RWPE1 (cell line): Measurements from ENCODE around the gene CARD10.

Experiments
- CTCF ChIA-PET: fragments of 350-600 bp; sonication (Branson Sonifier 250); formaldehyde crosslinking; extraction: SDS; loops from one replicate; lab custom pipeline; 2021; lab: Yijun Ruan, JAX
- POLR2A ChIA-PET: fragments of 400-600 bp; formaldehyde crosslinking; extraction: SDS; loops from one replicate; lab custom pipeline; 2020; ENCODE audit warnings: antibody characterized with exemption; ENCODE audit not compliant: low non-redundant PET; lab: Yijun Ruan, JAX
- DNase-seq: peaks from one replicate; pipeline ENCODE4 v3.0.0; 2012; ENCODE audit warnings: low spot score
- H3K27ac ChIP-seq: fragments of 450-650 bp; 2 replicates; pipeline ENCODE4 v1.5.1; 2017
- TF ChIP-seq, protein P1 (sequence below): fragments of 450-650 bp; conservative IDR thresholded peaks from 2 replicates; pipeline ENCODE4 v1.5.1; 2017; ENCODE audit warnings: low read depth, mild to moderate bottlenecking

The CARD10 gene

DNA sequence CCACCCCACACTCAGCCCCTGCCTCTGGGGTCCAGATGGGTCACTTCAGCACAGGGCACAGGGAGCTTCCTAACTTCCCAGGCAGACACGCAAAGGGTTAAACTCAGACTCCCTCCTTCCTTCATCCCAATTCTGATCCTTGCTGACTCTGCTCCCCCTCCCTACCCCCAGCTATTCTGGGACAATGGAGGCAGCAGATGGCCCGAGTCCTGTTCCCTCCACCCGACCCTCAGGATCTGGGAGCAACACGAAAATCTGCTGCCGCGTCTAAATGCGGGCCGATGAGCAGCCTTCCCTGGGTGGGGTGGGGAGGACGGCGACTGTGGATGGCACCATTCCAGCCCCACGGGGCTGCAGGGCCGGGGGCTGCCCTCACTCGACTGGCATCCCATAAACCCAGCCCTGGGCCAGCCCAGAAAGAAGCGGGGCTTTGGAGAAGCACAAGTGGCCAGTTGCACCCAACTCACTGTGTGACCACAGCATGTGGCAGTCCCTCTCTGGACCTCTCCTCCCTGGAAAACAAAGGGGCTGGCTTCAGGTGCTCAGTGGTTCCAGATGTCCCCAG is 51.7 kb downstream of the CARD10 start:
- TF ChIP-seq, protein P1, sequence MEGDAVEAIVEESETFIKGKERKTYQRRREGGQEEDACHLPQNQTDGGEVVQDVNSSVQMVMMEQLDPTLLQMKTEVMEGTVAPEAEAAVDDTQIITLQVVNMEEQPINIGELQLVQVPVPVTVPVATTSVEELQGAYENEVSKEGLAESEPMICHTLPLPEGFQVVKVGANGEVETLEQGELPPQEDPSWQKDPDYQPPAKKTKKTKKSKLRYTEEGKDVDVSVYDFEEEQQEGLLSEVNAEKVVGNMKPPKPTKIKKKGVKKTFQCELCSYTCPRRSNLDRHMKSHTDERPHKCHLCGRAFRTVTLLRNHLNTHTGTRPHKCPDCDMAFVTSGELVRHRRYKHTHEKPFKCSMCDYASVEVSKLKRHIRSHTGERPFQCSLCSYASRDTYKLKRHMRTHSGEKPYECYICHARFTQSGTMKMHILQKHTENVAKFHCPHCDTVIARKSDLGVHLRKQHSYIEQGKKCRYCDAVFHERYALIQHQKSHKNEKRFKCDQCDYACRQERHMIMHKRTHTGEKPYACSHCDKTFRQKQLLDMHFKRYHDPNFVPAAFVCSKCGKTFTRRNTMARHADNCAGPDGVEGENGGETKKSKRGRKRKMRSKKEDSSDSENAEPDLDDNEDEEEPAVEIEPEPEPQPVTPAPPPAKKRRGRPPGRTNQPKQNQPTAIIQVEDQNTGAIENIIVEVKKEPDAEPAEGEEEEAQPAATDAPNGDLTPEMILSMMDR = no peak
- CTCF ChIA-PET = no interaction called here
- POLR2A ChIA-PET = no interaction called here
- H3K27ac ChIP-seq = no peak overlapping the region
- DNase-seq = no peak

DNA sequence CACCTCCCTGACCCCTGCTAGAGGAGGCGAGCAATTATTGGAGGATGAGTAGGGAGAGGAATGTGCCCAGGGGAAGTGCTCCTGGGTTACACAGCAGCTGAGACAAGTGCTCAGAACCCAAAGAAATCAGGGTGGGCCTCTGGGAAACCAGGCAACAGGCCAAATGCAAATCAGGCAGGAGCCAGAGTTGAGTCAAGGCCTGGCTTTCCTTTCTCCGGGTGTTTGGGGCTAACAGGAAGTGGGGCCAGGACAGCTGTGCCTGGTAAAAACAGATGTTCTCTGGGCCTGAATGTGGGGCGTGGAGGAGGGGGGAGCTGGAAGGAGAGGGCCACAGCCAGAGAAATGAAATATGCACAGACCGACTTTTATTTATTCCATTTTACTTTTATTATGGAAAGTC is 55.0 kb downstream of the CARD10 start:
- no peak for DNase-seq
- POLR2A ChIA-PET = no interaction called here
- CTCF ChIA-PET = interaction anchor here (0.7 kb wide), 1 partner anchor 285 kb away, joined by 3 read pairs; no protein-coding TSS in a partner anchor
- TF ChIP-seq, protein P1 = no peak
- H3K27ac ChIP-seq = no peak overlapping the region

DNA sequence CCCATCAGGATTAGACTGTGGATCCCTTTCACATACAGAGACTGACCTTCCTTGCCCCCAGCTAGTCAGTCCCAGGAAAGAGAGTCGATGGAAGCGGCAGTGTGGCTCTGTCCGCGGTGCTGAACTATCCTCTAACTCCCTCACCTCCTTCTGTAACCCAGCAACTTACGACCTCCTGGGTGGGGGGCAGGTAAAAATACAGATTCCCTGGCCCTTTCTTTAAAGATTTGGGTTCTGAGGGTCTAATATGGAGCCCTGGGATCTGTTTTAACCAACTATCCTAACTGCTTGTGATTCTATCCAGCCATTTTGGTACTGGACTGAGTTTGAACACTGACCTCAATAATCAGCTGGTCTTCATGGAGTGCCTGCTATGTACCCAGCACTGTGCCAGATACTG is 56.2 kb downstream of the CARD10 start:
- no peak overlapping the region for H3K27ac ChIP-seq
- TF ChIP-seq, protein P1 = no peak
- ChIA-PET POLR2A (no interaction called here), CTCF (no interaction called here)
- no peak for DNase-seq

DNA sequence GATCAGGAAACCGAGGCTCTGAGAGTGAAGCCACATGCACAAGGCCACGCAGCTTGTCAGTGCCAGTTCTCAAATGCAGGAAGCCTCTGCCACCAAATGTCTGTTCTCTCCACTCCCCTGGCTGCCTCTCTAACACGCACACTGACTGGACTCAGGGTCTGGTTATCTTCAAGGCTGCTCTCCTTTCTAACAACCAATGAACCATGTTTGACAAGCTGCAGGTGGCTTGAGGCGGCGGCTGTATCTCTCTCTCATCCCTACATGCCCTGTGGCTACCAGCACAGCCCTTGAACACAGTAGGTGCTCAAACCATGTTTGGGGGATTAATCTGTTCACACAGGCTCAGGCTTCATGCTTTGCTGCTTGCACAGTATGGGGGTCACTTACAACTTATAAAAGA is 56.8 kb downstream of the CARD10 start:
- DNase-seq = no peak
- H3K27ac ChIP-seq = no peak overlapping the region
- POLR2A ChIA-PET = no interaction called here
- TF ChIP-seq, protein P1 = no peak
- CTCF ChIA-PET = interaction anchor here (0.7 kb wide), 1 partner anchor 263 kb away, joined by 4 read pairs; no protein-coding TSS in a partner anchor

DNA sequence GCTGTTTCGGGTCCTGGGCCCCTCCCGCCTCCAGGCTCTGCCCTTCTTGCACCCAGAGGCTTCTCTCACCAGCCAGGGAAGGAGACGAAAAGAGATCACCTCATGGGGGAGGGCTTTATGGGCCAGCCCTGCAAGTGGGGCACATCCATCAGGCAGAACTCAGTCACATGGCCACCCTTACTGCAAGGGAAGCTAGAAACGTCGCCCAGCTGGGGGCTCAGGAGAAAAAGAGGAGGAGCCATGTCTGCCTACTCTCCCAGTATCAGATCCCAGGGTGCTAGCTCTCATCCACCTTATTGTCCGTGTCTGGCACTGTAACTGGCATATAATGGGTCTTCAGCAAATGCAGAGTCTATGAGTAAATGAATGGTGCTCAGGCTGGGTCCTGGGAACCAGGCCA is 57.3 kb downstream of the CARD10 start:
- no peak for DNase-seq
- TF ChIP-seq, protein P1 = no peak
- H3K27ac ChIP-seq = no peak overlapping the region
- ChIA-PET POLR2A (no interaction called here), CTCF (interaction anchor here (0.7 kb wide), 1 partner anchor 263 kb away, joined by 4 read pairs; no protein-coding TSS in a partner anchor)

DNA sequence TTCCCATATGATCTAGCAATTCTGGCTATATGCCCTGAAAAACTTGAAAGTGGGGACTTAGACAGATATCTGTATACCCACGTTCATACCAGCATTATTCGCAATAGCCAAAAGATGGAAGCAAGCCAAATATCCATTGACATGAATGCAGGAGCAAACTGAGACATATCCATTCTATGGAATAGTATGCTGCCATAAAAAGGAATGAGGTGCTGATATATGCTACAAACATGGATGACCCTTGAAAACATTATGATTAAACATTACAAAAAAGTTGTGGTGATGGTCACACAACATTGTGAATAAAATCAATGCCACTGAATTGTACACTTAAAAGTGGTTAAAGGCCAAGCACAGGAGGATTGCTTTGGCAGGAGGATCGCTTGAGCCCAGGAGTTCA is 58.5 kb downstream of the CARD10 start:
- DNase-seq = no peak
- ChIA-PET CTCF (no interaction called here), POLR2A (no interaction called here)
- TF ChIP-seq, protein P1 = no peak
- no peak overlapping the region for H3K27ac ChIP-seq
